GM19035 (cell line): ENCODE results near the gene ATG4A.

Source experiments
- ATAC-seq: cut with Tn5 transposase; IDR thresholded peaks from one replicate; pipeline ENCODE4 v1.9.1; 2021; ENCODE audit not compliant: unreplicated experiment

ATG4A gene

GRCh38 chrX:108121291-108121690 lies 29.7 kb downstream of the ATG4A start:
- ATAC-seq, result no peak

GRCh38 chrX:108122748-108123147 lies 31.2 kb downstream of the ATG4A start:
- no peak for ATAC-seq

- no peak for ATAC-seq
These were observed 32.2 kb downstream of the ATG4A start for GRCh38 chrX:108123591-108124366.

GRCh38 chrX:108126661-108127060 lies 35.1 kb downstream of the ATG4A start:
- ATAC-seq, result no peak

GRCh38 chrX:108127152-108127551 lies 35.6 kb downstream of the ATG4A start:
- no peak for ATAC-seq

GRCh38 chrX:108130889-108131288 lies 39.3 kb downstream of the ATG4A start:
- ATAC-seq, result no peak

GRCh38 chrX:108131471-108131870 lies 39.9 kb downstream of the ATG4A start:
- ATAC-seq, result no peak

GRCh38 chrX:108132034-108132433 lies 40.5 kb downstream of the ATG4A start:
- ATAC-seq, result no peak

GRCh38 chrX:108132876-108133275 lies 41.3 kb downstream of the ATG4A start:
- no peak for ATAC-seq

GRCh38 chrX:108134724-108135123 lies 43.1 kb downstream of the ATG4A start:
- no peak for ATAC-seq

- ATAC-seq, result no peak
These were observed 47.5 kb downstream of the ATG4A start for GRCh38 chrX:108138814-108139702.

- ATAC-seq, result peak; percentile 75
These were observed 56.9 kb downstream of the ATG4A start for GRCh38 chrX:108148524-108148923.

- ATAC-seq, result no peak
These were observed 64.5 kb downstream of the ATG4A start for GRCh38 chrX:108156082-108156481.

GRCh38 chrX:108156934-108157466 lies 65.4 kb downstream of the ATG4A start:
- ATAC-seq, result no peak

GRCh38 chrX:108157628-108158027 lies 66.0 kb downstream of the ATG4A start:
- no peak for ATAC-seq

GRCh38 chrX:108159028-108159670 lies 67.6 kb downstream of the ATG4A start:
- no peak for ATAC-seq

GRCh38 chrX:108160309-108160708 lies 68.7 kb downstream of the ATG4A start:
- ATAC-seq, result no peak

- no peak for ATAC-seq
These were observed 70.7 kb downstream of the ATG4A start for GRCh38 chrX:108162265-108162664.

- no peak for ATAC-seq
These were observed 71.9 kb downstream of the ATG4A start for GRCh38 chrX:108163333-108164082.

GRCh38 chrX:108165383-108166111 lies 74.0 kb downstream of the ATG4A start:
- no peak for ATAC-seq
